GM19455 (cell line): ENCODE results near the gene B3GAT2.
A peak's percentile ranks its signal among the peaks of the same experiment; 100 is the strongest.
"Not testable (repeated sequence)": the region's sequence is repeated elsewhere in the genome, so short reads cannot be mapped to it uniquely, and the experiment has no call there.

Experiments
- ATAC-seq: cut with Tn5 transposase; IDR thresholded peaks from one replicate; pipeline ENCODE4 v1.9.1; 2021; ENCODE audit not compliant: unreplicated experiment

The B3GAT2 gene

GRCh38 chr6:70956451-70957283 lies at the start of gene B3GAT2:
B3GAT2 (minus strand) TSS chr6:70957060; CDS start chr6:70956429, 631 bp downstream.
- peak; percentile 34 for ATAC-seq

- ATAC-seq: no peak
Observed at GRCh38 chr6:70998148-70998547, 41.3 kb upstream of the B3GAT2 start.

- ATAC-seq: no peak
Observed at GRCh38 chr6:70997379-70997778, 40.5 kb upstream of the B3GAT2 start.

GRCh38 chr6:70996106-70996505 lies 39.2 kb upstream of the B3GAT2 start:
- no peak for ATAC-seq

GRCh38 chr6:70995411-70995810 lies 38.6 kb upstream of the B3GAT2 start:
- no peak for ATAC-seq

- ATAC-seq: no peak
Observed at GRCh38 chr6:70991253-70991652, 34.4 kb upstream of the B3GAT2 start.

GRCh38 chr6:70985156-70985555 lies 28.3 kb upstream of the B3GAT2 start:
- no peak for ATAC-seq

GRCh38 chr6:70982747-70983146 lies 25.9 kb upstream of the B3GAT2 start:
- no peak for ATAC-seq

- no peak for ATAC-seq
Observed at GRCh38 chr6:70980727-70981126, 23.9 kb upstream of the B3GAT2 start.

GRCh38 chr6:70973604-70974003 lies 16.7 kb upstream of the B3GAT2 start:
- ATAC-seq: no peak

GRCh38 chr6:70967049-70967448 lies 10.2 kb upstream of the B3GAT2 start:
- ATAC-seq: no peak

GRCh38 chr6:70957284-70957617 lies 391 bp upstream of the B3GAT2 start:
- no peak for ATAC-seq

- peak; percentile 30 for ATAC-seq
Observed at GRCh38 chr6:70956191-70956450, 739 bp downstream of the B3GAT2 start.

GRCh38 chr6:70955441-70956190 lies 1.2 kb downstream of the B3GAT2 start:
- peak; percentile 95 for ATAC-seq

GRCh38 chr6:70954750-70955149 lies 2.1 kb downstream of the B3GAT2 start:
- no peak for ATAC-seq

- no peak for ATAC-seq
Observed at GRCh38 chr6:70954176-70954575, 2.7 kb downstream of the B3GAT2 start.

GRCh38 chr6:70952608-70953165 lies 4.2 kb downstream of the B3GAT2 start:
- ATAC-seq: no peak

- ATAC-seq: not testable (repeated sequence)
Observed at GRCh38 chr6:70944321-70944720, 12.5 kb downstream of the B3GAT2 start.

- no peak for ATAC-seq
Observed at GRCh38 chr6:70933853-70934252, 23.0 kb downstream of the B3GAT2 start.

GRCh38 chr6:70905742-70906141 lies 51.1 kb downstream of the B3GAT2 start:
- ATAC-seq: no peak

GRCh38 chr6:70903665-70904452 lies 53.0 kb downstream of the B3GAT2 start:
- ATAC-seq: no peak
